LNCaP clone FGC (cell line): ENCODE results near the gene NIPA2.

ENCODE experiments used
- DNase-seq: peaks from one replicate; pipeline ENCODE4 v3.0.0-alpha.2; 2011; ENCODE audit warnings: low read depth
- H3K4me3 ChIP-seq: 2 replicates; pipeline ENCODE4 v1.5.1; 2011; ENCODE audit warnings: mild to moderate bottlenecking, low read depth, low read length, control low read depth
- CTCF ChIP-seq: IDR thresholded peaks from 2 replicates; pipeline ENCODE4 v1.5.1; 2012; ENCODE audit warnings: mild to moderate bottlenecking; ENCODE audit not compliant: control insufficient read depth, insufficient read depth; ENCODE audit errors: extremely low read depth

NIPA2 gene

GRCh38 chr15:22855791-22856190, 17.3 kb downstream of the NIPA2 start:
- H3K4me3 ChIP-seq: no peak overlapping the region
- no peak for TF ChIP-seq CTCF
- DNase-seq: no peak

GRCh38 chr15:22856659-22857058, 18.2 kb downstream of the NIPA2 start:
- H3K4me3 ChIP-seq: no peak overlapping the region
- no peak for DNase-seq
- no peak for TF ChIP-seq CTCF

- TF ChIP-seq CTCF: no peak
- H3K4me3 ChIP-seq: no peak overlapping the region
- no peak for DNase-seq
These were observed 22.7 kb downstream of the NIPA2 start for GRCh38 chr15:22861161-22861560.

- no peak overlapping the region for H3K4me3 ChIP-seq
- TF ChIP-seq CTCF: no peak
- no peak for DNase-seq
These were observed 24.9 kb downstream of the NIPA2 start for GRCh38 chr15:22863356-22863755.

GRCh38 chr15:22866079-22866478, 27.6 kb downstream of the NIPA2 start:
- no peak for DNase-seq
- no peak overlapping the region for H3K4me3 ChIP-seq
- TF ChIP-seq CTCF: no peak

GRCh38 chr15:22867886-22868285, 29.4 kb downstream of the NIPA2 start:
- no peak for TF ChIP-seq CTCF
- DNase-seq: no peak
- H3K4me3 ChIP-seq: no peak overlapping the region

GRCh38 chr15:22868495-22868894, 30.0 kb downstream of the NIPA2 start:
- no peak overlapping the region for H3K4me3 ChIP-seq
- no peak for DNase-seq
- no peak for TF ChIP-seq CTCF
